Activated T-helper 9 cell treated with anti-CD3 and anti-CD28 coated beads, Interleukin-2, amount 50 U/mL, for 16 hours (primary cell): ENCODE data around the gene C22orf31.
"Not testable (repeated sequence)": the region's sequence is repeated elsewhere in the genome, so short reads cannot be mapped to it uniquely, and the experiment has no call there.

Experiments
- DNase-seq: peaks from one replicate; pipeline ENCODE4 v3.0.0-alpha.2; 2020; ENCODE audit warnings: low read depth

The C22orf31 gene

GRCh38 chr22:29055192-29055830 is 6.3 kb downstream of the C22orf31 start:
- no peak for DNase-seq

- DNase-seq, result no peak
Measured at GRCh38 chr22:29054251-29054767, 7.3 kb downstream of the C22orf31 start.

GRCh38 chr22:29053048-29053702 is 8.5 kb downstream of the C22orf31 start:
- no peak for DNase-seq

- DNase-seq, result no peak
Measured at GRCh38 chr22:29050457-29050856, 11.2 kb downstream of the C22orf31 start.

GRCh38 chr22:29049655-29050263 is 11.9 kb downstream of the C22orf31 start:
- DNase-seq, result no peak

GRCh38 chr22:29048822-29049654 is 12.6 kb downstream of the C22orf31 start:
- DNase-seq, result no peak

GRCh38 chr22:29044657-29045176 is 16.9 kb downstream of the C22orf31 start:
- no peak for DNase-seq

GRCh38 chr22:29043906-29044575 is 17.6 kb downstream of the C22orf31 start:
- DNase-seq, result no peak

- no peak for DNase-seq
Measured at GRCh38 chr22:29041408-29041807, 20.2 kb downstream of the C22orf31 start.

- DNase-seq, result peak; percentile 31
Measured at GRCh38 chr22:29040385-29041275, 21.0 kb downstream of the C22orf31 start.

- DNase-seq, result not testable (repeated sequence)
Measured at GRCh38 chr22:29039684-29040083, 21.9 kb downstream of the C22orf31 start.

- no peak for DNase-seq
Measured at GRCh38 chr22:29039148-29039547, 22.5 kb downstream of the C22orf31 start.

GRCh38 chr22:29037340-29037932 is 24.2 kb downstream of the C22orf31 start:
- no peak for DNase-seq

GRCh38 chr22:29032584-29032983 is 29.0 kb downstream of the C22orf31 start:
- no peak for DNase-seq

- DNase-seq, result no peak
Measured at GRCh38 chr22:29032014-29032475, 29.6 kb downstream of the C22orf31 start.

GRCh38 chr22:29031227-29032011 is 30.2 kb downstream of the C22orf31 start:
- DNase-seq, result no peak

GRCh38 chr22:29030618-29031226 is 30.9 kb downstream of the C22orf31 start:
- no peak for DNase-seq

GRCh38 chr22:29030016-29030617 is 31.5 kb downstream of the C22orf31 start:
- DNase-seq, result no peak
